Kidney (tissue), 14 donors: ENCODE measurements around the gene CHRNE. TPM values are rescaled to one million over a fixed set of nuclear protein-coding genes. Genes with fewer than 3 reads are reported as not detected.
A peak's percentile ranks its signal among the peaks of the same experiment; 100 is the strongest.

Experiments
- DNase-seq, 5 donors: peaks; one replicate each; pipeline ENCODE4 v3.0.0-alpha.2; 2013 to 2020
- FAIRE-seq: peaks from 2 replicates; lab custom pipeline; 2012; peaks lifted over from hg19 to GRCh38; lab: Jason Lieb, UNC
- H3K27ac ChIP-seq, 2 donors: one replicate each; pipeline ENCODE4 v1.7.0; 2013; ENCODE audit warnings: low read depth in 2 of 2, low read length in 2 of 2, inconsistent platforms in 1 of 2
- H3K27me3 ChIP-seq: one replicate; pipeline ENCODE4 v1.7.1; 2013; ENCODE audit warnings: low read length, inconsistent platforms; ENCODE audit not compliant: control insufficient read depth, insufficient read depth
- H3K36me3 ChIP-seq, 3 donors: one replicate each; pipeline versions ENCODE4 v1.7.0 to v1.7.1; 2013; ENCODE audit warnings: low read length in 3 of 3, control low read depth in 1 of 3, inconsistent platforms in 1 of 3; ENCODE audit not compliant: insufficient read depth in 3 of 3, control insufficient read depth in 2 of 3
- H3K4me1 ChIP-seq, 3 donors: one replicate each; pipeline versions ENCODE4 v1.7.0 to v1.7.1; 2013; ENCODE audit warnings: low read length in 3 of 3, inconsistent platforms in 1 of 3, low read depth in 1 of 3; ENCODE audit not compliant: control insufficient read depth in 2 of 3, insufficient read depth in 2 of 3
- H3K4me3 ChIP-seq, 3 donors: one replicate each; pipeline versions ENCODE4 v1.7.0 to v1.8.1; 2013; ENCODE audit warnings: low read length in 3 of 3, control low read depth in 1 of 3, inconsistent platforms in 1 of 3
- H3K9ac ChIP-seq, 3 donors: one replicate each; pipeline versions ENCODE4 v1.7.0 to v1.7.1; 2013; ENCODE audit warnings: low read length in 3 of 3, control low read depth in 1 of 3, inconsistent platforms in 1 of 3
- H3K9me3 ChIP-seq, 3 donors: one replicate each; pipeline versions ENCODE4 v1.7.0 to v1.7.1; 2013; ENCODE audit warnings: low read length in 3 of 3, control low read depth in 1 of 3, inconsistent platforms in 1 of 3; ENCODE audit not compliant: control insufficient read depth in 2 of 3, insufficient read depth in 1 of 3
- CTCF ChIP-seq: IDR thresholded peaks from 3 replicates; pipeline ENCODE4 v1.5.1; 2012; ENCODE audit warnings: mild to moderate bottlenecking, moderate library complexity, borderline replicate concordance; ENCODE audit not compliant: insufficient read depth; ENCODE audit errors: extremely low read depth
- intact Hi-C: fragments of 100-400 bp; cut with DNase I; formaldehyde crosslinking; loops from one replicate; pipeline ENCODE4 v1.11.1; 2022
- polyA plus RNA-seq: library from polyadenylated mRNA; stranded (reverse); fragments of 350-450 nt; fragmentation: Illumina TruSeq; extraction: RNeasy Lipid Tissue Mini Kit (QIAGEN cat#74804); gene quantifications from one replicate; pipeline ENCODE4 v1.2.3, GENCODE V29; 2014; ENCODE audit warnings: low read depth, low replicate concordance; ENCODE audit not compliant: insufficient read depth
- total RNA-seq: library from RNA; stranded (reverse); fragmentation: NEBNext Ultra II Directional; extraction: Animal tissue kit (Norgen Biotek cat#: 25700); gene quantifications from one replicate; pipeline ENCODE4 v1.2.1, GENCODE V29; 2021
- donor health status: control.
- donor health status: control.
- donor health status: control.
- donor health status: control.
- donor health status: control.
- donor health status: DM: yes; HTN: yes; CAD: no.
- donor health status: Normal renal cell carcinoma (clear cell type).

Gene CHRNE
- total and polyA plus RNA-seq, 2 donors from 2014 or later = 0.82 to 1.3 TPM

DNA sequence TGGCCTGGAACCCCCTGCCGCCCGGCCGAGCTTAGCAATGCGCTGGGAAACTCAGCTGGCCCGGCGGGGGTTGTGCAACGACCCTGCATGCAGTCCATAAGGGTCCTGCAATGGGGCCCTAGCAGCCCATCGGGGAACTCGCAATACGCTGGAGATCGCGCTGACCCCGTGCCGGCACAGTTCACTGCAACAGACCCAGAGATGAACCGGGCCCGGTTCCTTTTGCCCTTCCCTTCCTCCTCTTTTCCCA lies 36.6 kb upstream of the CHRNE start:
- DNase-seq (peak in 3 of 5 donors; percentile 44 to 86 (median 54)), FAIRE-seq (no peak)
- intact Hi-C loops = no loop called here
- peaks cover 5 to 26% (median 18%) of the 10 kb centered on the region in 3 donors for H3K4me1 ChIP-seq
- H3K36me3 ChIP-seq = peaks cover 0 to 32% (median 17%) of the 10 kb centered on the region in 3 donors
- no peaks in the 10 kb centered on the region for H3K9me3 ChIP-seq
- H3K4me3 ChIP-seq = peak overlapping the region; percentile 80 to 95 (median 81)
- H3K27ac ChIP-seq = peak overlapping the region; percentile 86 to 87
- H3K9ac ChIP-seq = peak overlapping the region; percentile 45 to 96 (median 67)
- no peak for TF ChIP-seq CTCF
- H3K27me3 ChIP-seq = no peaks in the 10 kb centered on the region

- FAIRE-seq = no peak
Observed at GRCh38 chr17:4938688-4939545, 36.0 kb upstream of the CHRNE start.

DNA sequence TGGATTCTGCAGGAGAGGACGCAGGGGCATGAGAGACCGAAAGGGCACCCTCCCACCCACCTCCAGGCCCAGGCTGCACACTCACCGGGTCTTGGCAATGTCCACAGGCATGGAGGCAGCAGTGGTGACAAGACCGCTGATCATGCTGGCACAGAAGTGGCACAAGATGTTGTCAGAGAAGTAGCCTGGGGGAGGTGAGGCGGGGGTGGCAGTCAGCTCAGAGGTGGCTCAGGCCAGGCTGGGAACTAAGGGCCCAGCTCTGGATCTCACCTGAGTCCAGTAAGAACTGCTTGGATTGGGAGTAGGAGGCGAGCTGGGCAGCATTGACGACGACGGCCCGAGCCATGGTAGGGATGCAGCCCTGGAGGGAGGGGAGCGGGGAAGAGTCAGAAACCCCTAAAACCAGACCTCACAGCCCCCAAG lies 35.2 kb upstream of the CHRNE start:
- no peak for TF ChIP-seq CTCF
- FAIRE-seq = no peak
- Histone ChIP-seq H3K27me3 (no peaks in the 10 kb centered on the region), H3K36me3 (peaks cover 0 to 20% (median 10%) of the 10 kb centered on the region in 3 donors), H3K4me3 (peak overlapping the region in 1 of 3 donors; percentile 95), H3K9ac (peak overlapping the region in 1 of 3 donors; percentile 96), H3K4me1 (peaks cover 5 to 30% (median 18%) of the 10 kb centered on the region in 3 donors), H3K27ac (peak overlapping the region in 1 of 2 donors; percentile 87), H3K9me3 (no peaks in the 10 kb centered on the region)
- intact Hi-C loops = no loop called here
- peak in 1 of 5 donors; percentile 57 for DNase-seq

More at GRCh38 chr17:4938688-4939545, 36.0 kb upstream of the CHRNE start:
- no peaks in the 10 kb centered on the region for H3K27me3 ChIP-seq
- intact Hi-C loops = no loop called here
- peaks cover 5 to 32% (median 18%) of the 10 kb centered on the region in 3 donors for H3K4me1 ChIP-seq
- H3K27ac ChIP-seq = peak overlapping the region; percentile 86 to 87
- H3K9me3 ChIP-seq = no peaks in the 10 kb centered on the region
- peaks cover 0 to 26% (median 15%) of the 10 kb centered on the region in 3 donors for H3K36me3 ChIP-seq
- H3K9ac ChIP-seq = peak overlapping the region; percentile 45 to 96 (median 67)
- TF ChIP-seq CTCF = no peak
- peak overlapping the region; percentile 80 to 95 (median 81) for H3K4me3 ChIP-seq
- peak in 2 of 5 donors; percentile 51 to 57 for DNase-seq
